GM12878 (cell line): Measurements from ENCODE around the gene SEMA3C. TPM values are rescaled to one million over a fixed set of nuclear protein-coding genes. Genes with fewer than 3 reads are reported as not detected.

ENCODE experiments used
- ATAC-seq: fragments of 200-7000 bp; cut with Tn5 transposase; 3 replicates; pipeline ENCODE4 v1.9.1; 2020; ENCODE audit warnings: mild to moderate bottlenecking, moderate library complexity
- BruUV-seq: library from RNA; stranded (reverse); fragments of 400-500 nt; replicated peaks from 2 replicates; lab custom pipeline; 2021; lab: Mats Ljungman, UMichigan
- CTCF ChIA-PET: fragments of 300-600 bp; sonication (Branson Sonifier 250); formaldehyde crosslinking; extraction: SDS; loops from one replicate; lab custom pipeline; 2021; ENCODE audit warnings: inconsistent platforms; lab: Yijun Ruan, JAX
- POLR2A ChIA-PET: fragments of 350-600 bp; formaldehyde crosslinking; extraction: SDS; loops from one replicate; lab custom pipeline; 2021; ENCODE audit warnings: inconsistent platforms; lab: Charles Lee
- RAD21 ChIA-PET: fragments of 300-600 bp; sonication (Branson Sonifier 250); formaldehyde crosslinking; loops from one replicate; lab custom pipeline; 2023; ENCODE audit warnings: antibody characterized with exemption; ENCODE audit not compliant: unreplicated experiment; lab: Charles Lee
- SMC1A ChIA-PET: fragments of 300-600 bp; sonication (Branson Sonifier 250); formaldehyde crosslinking; loops from one replicate; lab custom pipeline; 2023; ENCODE audit not compliant: unreplicated experiment, uncharacterized antibody; lab: Charles Lee
- DNase-seq: peaks from one replicate; pipeline ENCODE4 v3.0.0-alpha.2; 2011; ENCODE audit warnings: low read depth, low spot score
- FAIRE-seq: peaks from 3 replicates; lab custom pipeline; 2011; peaks lifted over from hg19 to GRCh38; lab: Jason Lieb, UNC
- H2AFZ ChIP-seq: 2 replicates; pipeline ENCODE4 v1.6.0; 2011; ENCODE audit warnings: low read depth, low read length, control low read depth; ENCODE audit not compliant: control insufficient read depth
- H3K27ac ChIP-seq: 2 replicates; pipeline ENCODE4 v1.5.1; 2011; ENCODE audit warnings: control low read depth; ENCODE audit not compliant: control insufficient read depth, insufficient read depth
- H3K27me3 ChIP-seq, 2 experiments: replicated peaks in 1 of 2; 2 replicates each; pipeline versions ENCODE4 v1.6.0 to v1.6.1; 2011; ENCODE audit warnings: low read length in 1 of 2; ENCODE audit not compliant: control insufficient read depth in 2 of 2, insufficient read depth in 2 of 2
- H3K36me3 ChIP-seq, 2 experiments: 2 replicates each; pipeline ENCODE4 v1.5.1; 2011; ENCODE audit warnings: low read length in 1 of 2; ENCODE audit not compliant: control insufficient read depth in 2 of 2, insufficient read depth in 2 of 2
- H3K4me1 ChIP-seq: 2 replicates; pipeline ENCODE4 v1.6.1; 2011; ENCODE audit warnings: mild to moderate bottlenecking, low read length, moderate library complexity, mixed read lengths; ENCODE audit not compliant: control insufficient read depth, insufficient read depth
- H3K4me2 ChIP-seq: 2 replicates; pipeline ENCODE4 v1.6.0; 2011; ENCODE audit warnings: control low read depth; ENCODE audit not compliant: control insufficient read depth, insufficient read depth
- H3K4me3 ChIP-seq: fragments of 200-600 bp; sonication (generic); 2 replicates; pipeline ENCODE4 v1.5.1; 2016
- H3K79me2 ChIP-seq: 2 replicates; pipeline ENCODE4 v1.6.0; 2011; ENCODE audit warnings: low read length; ENCODE audit not compliant: control insufficient read depth, insufficient read depth
- H3K9ac ChIP-seq: 2 replicates; pipeline ENCODE4 v1.8.0; 2011; ENCODE audit warnings: low read length, control low read depth, mixed read lengths; ENCODE audit not compliant: control insufficient read depth, insufficient read depth
- H3K9me3 ChIP-seq: replicated peaks from 3 replicates; pipeline ENCODE4 v1.5.1; 2011; ENCODE audit warnings: mild to moderate bottlenecking, low read length; ENCODE audit not compliant: control insufficient read depth, insufficient read depth
- H4K20me1 ChIP-seq: 2 replicates; pipeline ENCODE4 v1.6.0; 2011; ENCODE audit not compliant: control insufficient read depth, insufficient read depth
- CBX5 ChIP-seq: sonication (generic); IDR thresholded peaks from 2 replicates; pipeline ENCODE4 v1.6.1; 2016; ENCODE audit warnings: low read depth, moderate library complexity, mild to moderate bottlenecking, inconsistent platforms
- CREB1 ChIP-seq: IDR thresholded peaks from 2 replicates; pipeline ENCODE4 v1.6.1; 2012; ENCODE audit warnings: low read depth, mild to moderate bottlenecking, inconsistent platforms
- EZH2 ChIP-seq: IDR thresholded peaks from 2 replicates; pipeline ENCODE4 v1.6.1; 2012; ENCODE audit warnings: low read depth, mild to moderate bottlenecking, control low read depth, inconsistent platforms, low read length, borderline replicate concordance; ENCODE audit not compliant: control insufficient read depth
- FOS ChIP-seq: IDR thresholded peaks from 3 replicates; pipeline ENCODE4 v1.6.1; 2011; ENCODE audit warnings: borderline replicate concordance; ENCODE audit not compliant: insufficient read length; ENCODE audit errors: extremely low read depth
- MLLT1 ChIP-seq: fragments of 450-650 bp; IDR thresholded peaks from 2 replicates; pipeline ENCODE4 v1.6.1; 2016; ENCODE audit warnings: mild to moderate bottlenecking
- PBX3 ChIP-seq: IDR thresholded peaks from 2 replicates; pipeline ENCODE4 v1.6.1; 2011; ENCODE audit warnings: mild to moderate bottlenecking, low read depth, low read length, moderate library complexity; ENCODE audit not compliant: insufficient replicate concordance
- PML ChIP-seq: IDR thresholded peaks from 2 replicates; pipeline ENCODE4 v1.6.1; 2012; ENCODE audit warnings: low read length, inconsistent platforms
- SREBF2 ChIP-seq: IDR thresholded peaks from 2 replicates; pipeline ENCODE4 v1.6.1; 2012; ENCODE audit warnings: mild to moderate bottlenecking, low read length
- ZBTB40 ChIP-seq: fragments of 450-650 bp; IDR thresholded peaks from 2 replicates; pipeline ENCODE4 v1.6.1; 2016; ENCODE audit warnings: mild to moderate bottlenecking, moderate library complexity, borderline replicate concordance
- ZNF592 ChIP-seq: fragments of 450-650 bp; IDR thresholded peaks from 2 replicates; pipeline ENCODE4 v1.6.1; 2017; ENCODE audit warnings: mild to moderate bottlenecking, moderate library complexity
- WGBS: methylation state at CpG from one replicate; pipeline ENCODE4 v1.1.6; 2016; ENCODE audit warnings: low lambda C conversion rate; ENCODE audit not compliant: insufficient replicate concordance, insufficient coverage; ENCODE audit errors: missing lambda C conversion rate; 5-methylcytosine and 5-hydroxymethylcytosine counted together
- in situ Hi-C: fragments of 300-500 bp; cut with MboI; formaldehyde crosslinking; loops from 9 replicates; pipeline ENCODE4 v1.14.3; 2018; ENCODE audit warnings: mixed read lengths
- intact Hi-C: fragments of 100-400 bp; cut with micrococcal nuclease; formaldehyde crosslinking; loops from one replicate; pipeline ENCODE4 v1.14.2; 2022; ENCODE audit not compliant: unreplicated experiment
- polyA plus RNA-seq, 11 experiments: library from polyadenylated mRNA; depleted of rRNA in 4 of 11; unstranded in 6 of 11; stranded (reverse) in 5 of 11; fragments of >200 nt; fragmentation: Nextera tagmentation in 4 of 11; fragmentation: Illumina TruSeq in 1 of 11; extraction: Ambion mirVana in 4 of 11; extraction: Trizol in 1 of 11; gene quantifications; 1 replicate in 1 of 11; 2 replicates in 10 of 11; pipeline versions ENCODE4 v1.2.1 to v1.2.3, GENCODE V29; 2011 to 2016; ENCODE audit warnings: inconsistent platforms in 2 of 11, missing spikeins in 2 of 11, low read depth in 1 of 11
- total RNA-seq, 4 experiments: library from RNA; depleted of rRNA in 3 of 4; stranded (reverse); fragments of >200 nt in 3 of 4; fragmentation: Illumina TruSeq in 1 of 4; extraction: Trizol in 1 of 4; gene quantifications; 2 replicates each; pipeline versions ENCODE4 v1.2.1 to v1.2.3, GENCODE V29; 2013 to 2021

The SEMA3C gene
- total and polyA plus RNA-seq, 10 of the 15 experiments (the other 5 are each of a cell fraction or from before 2014, with no cell fraction given): 0.01 to 0.41 (median 0.11) TPM; not detected in 6

GRCh38 chr7:80896906-80897598 lies 21.8 kb downstream of the SEMA3C start:
- intact Hi-C loops (no loop called here), in situ Hi-C loops (no loop called here)
- no TSS peak for BruUV-seq
- ChIA-PET CTCF (no interaction called here), POLR2A (no interaction called here), RAD21 (no interaction called here), SMC1A (interaction anchor here (0.9 kb wide), 1 partner anchor 38 kb away, joined by 3 read pairs; no protein-coding TSS in a partner anchor)
- Histone ChIP-seq H3K27me3 (no peaks in the 10 kb centered on the region), H2AFZ (no peak overlapping the region), H3K79me2 (no peaks in the 10 kb centered on the region), H3K4me1 (no peaks in the 10 kb centered on the region), H3K27ac (no peak overlapping the region), H3K9ac (no peak overlapping the region), H4K20me1 (no peaks in the 10 kb centered on the region), H3K9me3 (no peaks in the 10 kb centered on the region), H3K36me3 (no peaks in the 10 kb centered on the region), H3K4me2 (no peak overlapping the region), H3K4me3 (no peak overlapping the region)
- ATAC-seq: no peak
- FAIRE-seq: no peak
- DNase-seq: no peak
- 43% methylated on average over 7 of the region's 7 CpGs for WGBS
- TF ChIP-seq CBX5 (no peak), MLLT1 (no peak), CREB1 (no peak), EZH2 (no peak), SREBF2 (no peak), ZBTB40 (no peak), FOS (no peak), PBX3 (no peak), ZNF592 (no peak), PML (no peak)
